SKM-1 (cell line): ENCODE measurements around the gene MFSD12.
A peak's percentile ranks its signal among the peaks of the same experiment; 100 is the strongest.
"Not testable (repeated sequence)": the region's sequence is repeated elsewhere in the genome, so short reads cannot be mapped to it uniquely, and the experiment has no call there.

Experiments used
- DNase-seq: peaks from one replicate; lab custom pipeline; 2025; ENCODE audit not compliant: unreplicated experiment; lab: John Stamatoyannopoulos, UW

Gene MFSD12

GRCh38 chr19:3509566-3509989, 47.8 kb downstream of the MFSD12 start:
- DNase-seq: no peak

DNA sequence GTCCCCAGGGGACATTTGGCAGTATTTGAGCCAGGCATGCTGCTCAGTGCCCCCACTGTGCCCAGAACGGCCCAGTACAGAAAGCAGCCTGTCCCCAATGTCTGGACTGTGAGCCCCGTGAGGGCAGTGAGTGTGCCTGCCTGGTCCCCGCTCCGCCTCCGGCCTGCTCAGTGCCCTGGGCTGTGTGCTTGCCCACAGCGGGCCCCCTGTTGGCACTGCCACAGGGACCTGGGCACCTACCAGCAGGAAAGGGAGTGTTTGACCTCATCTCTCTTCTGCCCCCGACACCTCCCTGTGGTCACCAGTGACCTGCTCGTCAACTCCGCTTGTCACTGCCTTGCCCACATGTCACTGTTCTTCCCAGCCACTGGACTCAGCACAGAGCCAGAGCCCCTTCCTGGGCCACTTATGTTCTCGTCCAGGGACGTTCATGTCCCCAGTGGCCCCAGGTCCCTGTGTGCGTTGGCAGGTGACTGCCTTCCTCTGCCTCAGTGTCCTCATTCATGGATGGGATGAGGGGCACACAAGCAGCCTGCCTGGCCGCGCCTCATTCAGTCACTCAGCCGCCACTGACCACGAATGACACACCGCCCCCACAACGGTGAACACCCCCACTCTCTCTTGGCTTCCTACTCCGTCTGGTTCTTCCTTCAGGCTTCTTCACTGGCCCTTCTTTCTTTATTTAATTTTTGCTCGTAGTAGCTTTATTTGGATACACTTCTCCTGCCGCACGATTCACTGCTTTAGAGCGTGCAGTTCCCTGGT, 48.4 kb downstream of the MFSD12 start:
- DNase-seq: no peak

DNA sequence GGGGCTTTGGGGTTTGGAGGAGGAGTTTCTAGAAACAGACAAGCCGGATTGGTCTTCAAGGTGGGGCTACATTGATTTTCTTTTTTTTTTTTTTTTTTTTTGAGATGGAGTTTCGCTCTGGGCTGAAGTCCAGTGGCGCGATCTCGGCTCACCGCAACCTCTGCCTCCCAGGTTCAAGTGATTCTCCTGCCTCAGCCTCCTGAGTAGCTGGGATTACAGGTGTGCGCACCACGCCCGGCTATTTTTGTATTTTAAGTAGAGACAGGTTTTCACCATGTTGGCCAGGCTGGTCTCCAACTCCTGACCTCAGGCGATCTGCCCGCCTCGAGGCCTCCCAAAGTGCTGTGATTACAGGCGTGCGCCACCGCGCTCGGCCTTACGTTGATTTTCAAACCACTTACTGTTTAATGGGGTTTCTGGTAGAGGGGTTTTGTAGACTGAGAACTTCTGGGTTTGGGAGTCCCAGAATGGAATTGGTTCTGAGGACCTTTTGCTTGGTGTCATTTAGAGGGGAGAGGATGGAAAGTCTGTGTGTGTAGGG, 49.2 kb downstream of the MFSD12 start:
- DNase-seq: not testable (repeated sequence)

DNA sequence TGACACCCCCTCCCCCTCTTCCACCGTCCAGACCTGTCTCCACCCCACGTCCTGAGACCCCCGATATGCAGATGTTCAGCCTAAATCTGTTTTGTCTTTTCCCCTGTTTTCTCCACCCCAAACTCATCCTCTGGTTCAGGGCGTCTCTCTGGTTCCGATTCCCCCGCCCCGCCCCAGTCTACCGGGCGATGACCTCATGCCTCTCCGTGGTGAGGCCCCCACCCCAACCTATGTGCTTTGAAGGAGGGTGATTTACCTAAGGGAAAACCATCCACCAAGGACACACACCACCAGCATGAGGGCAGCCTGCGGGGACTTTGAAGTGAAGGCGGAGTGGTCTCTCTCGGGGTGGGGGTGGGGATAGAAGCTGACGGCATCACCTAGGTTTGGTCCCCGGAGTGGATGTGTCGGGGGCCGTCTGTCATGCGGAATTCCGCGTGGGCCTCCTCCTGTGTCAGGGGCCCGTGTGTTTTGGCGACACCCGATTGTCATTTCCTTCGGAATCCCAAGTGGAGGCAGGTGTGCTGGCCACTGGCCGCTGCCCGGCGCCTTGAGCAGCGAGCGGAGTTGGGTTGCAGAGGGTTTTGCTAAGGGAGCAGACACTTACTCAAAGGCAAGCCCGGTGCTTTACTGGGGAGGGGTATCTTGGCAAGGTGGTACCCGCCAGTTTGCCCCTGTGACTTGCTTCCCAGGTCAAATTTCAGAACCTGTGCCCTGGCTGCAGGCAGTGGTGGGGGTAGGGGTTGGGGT, 49.8 kb downstream of the MFSD12 start:
- no peak for DNase-seq

DNA sequence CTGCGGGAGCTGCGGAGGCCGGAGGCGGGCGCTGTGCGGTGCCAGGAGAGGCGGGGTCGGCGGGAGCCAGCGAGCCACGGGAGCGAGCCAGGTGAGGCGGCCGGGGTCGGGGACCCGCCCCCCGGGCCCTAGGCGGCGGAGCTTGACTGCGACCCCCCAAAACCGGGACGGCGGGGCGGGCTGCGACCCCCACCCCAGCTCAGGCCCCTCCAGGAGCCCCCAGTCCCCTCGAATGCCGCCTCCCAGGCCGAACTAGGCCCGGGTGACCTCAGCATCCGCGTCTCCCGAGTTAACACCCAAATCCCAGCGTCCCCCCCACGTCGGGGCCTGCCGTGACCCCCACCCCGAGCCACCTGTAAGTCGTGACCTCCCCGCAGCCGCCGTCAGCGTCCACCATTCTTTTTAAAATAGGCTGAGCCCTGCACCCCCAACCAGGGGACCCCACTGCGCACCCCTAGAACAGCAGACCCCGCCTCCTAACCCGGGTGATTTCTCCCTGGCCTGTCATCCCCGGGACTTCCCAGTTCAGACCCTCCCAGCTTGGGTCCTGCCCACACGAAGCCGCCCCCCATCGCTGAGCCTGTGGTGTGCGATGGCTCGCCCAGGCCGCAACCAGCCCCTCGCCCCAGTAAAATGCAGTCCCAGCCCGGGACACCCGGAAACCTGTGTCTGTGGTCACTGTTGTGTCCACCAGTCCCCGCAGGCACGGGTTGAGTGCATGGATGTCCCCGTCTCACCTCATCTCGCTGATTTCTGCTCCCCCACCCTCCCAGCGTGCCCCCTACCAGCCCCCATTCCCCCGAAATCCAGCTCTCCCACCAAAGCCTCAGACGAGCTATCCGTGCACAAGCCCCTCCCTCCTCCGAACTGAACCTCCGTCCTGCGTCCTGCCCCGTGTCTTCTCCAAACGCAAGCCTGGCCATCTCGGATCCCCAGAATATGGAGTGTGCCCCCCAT, 50.7 kb downstream of the MFSD12 start:
- no peak for DNase-seq

- DNase-seq: peak; percentile 94
Observed at GRCh38 chr19:3505598-3506383, 51.6 kb downstream of the MFSD12 start, which contains the start of gene FZR1. Gene FZR1, plus strand, starts transcription at chr19:3506311. Its CDS starts 16,679 bp downstream, at chr19:3522990.

- DNase-seq: no peak
Observed at GRCh38 chr19:3504735-3505134, 52.7 kb downstream of the MFSD12 start.

DNA sequence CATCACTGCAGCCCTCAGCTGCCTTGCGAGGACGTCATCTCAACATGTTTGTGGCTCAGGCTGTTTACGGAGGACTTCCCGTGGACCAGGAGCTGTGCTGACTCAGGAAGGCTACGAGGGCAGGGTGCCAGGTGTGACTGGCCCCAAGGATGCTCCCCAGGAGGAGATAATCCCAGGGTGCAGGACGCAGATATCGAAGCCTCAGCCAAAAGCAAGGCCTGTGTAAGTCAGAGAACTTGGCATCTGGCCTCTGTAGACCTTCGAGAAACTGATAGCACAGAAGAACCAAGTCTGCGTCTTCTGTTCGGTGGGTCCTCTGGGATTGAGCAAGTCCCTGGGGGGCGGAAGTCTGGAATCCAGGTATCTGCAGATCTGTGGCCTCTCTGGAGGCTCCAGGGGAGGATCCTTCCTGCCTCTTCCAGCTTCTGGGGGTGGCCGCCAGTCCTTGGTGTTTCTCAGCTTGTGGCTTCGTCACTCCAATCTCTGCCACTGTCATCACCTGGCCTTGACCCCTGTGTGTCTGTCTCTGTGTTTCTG, 54.3 kb downstream of the MFSD12 start:
- no peak for DNase-seq

- DNase-seq: no peak
Observed at GRCh38 chr19:3501780-3502179, 55.6 kb downstream of the MFSD12 start.

- peak; percentile 96 for DNase-seq
Observed at GRCh38 chr19:3500429-3501101, 56.8 kb downstream of the MFSD12 start, which contains the start of gene DOHH. Gene DOHH, minus strand, starts transcription at chr19:3500674. Its CDS starts 3,860 bp downstream, at chr19:3496814.

GRCh38 chr19:3499738-3500428, 57.5 kb downstream of the MFSD12 start:
- no peak for DNase-seq

DNA sequence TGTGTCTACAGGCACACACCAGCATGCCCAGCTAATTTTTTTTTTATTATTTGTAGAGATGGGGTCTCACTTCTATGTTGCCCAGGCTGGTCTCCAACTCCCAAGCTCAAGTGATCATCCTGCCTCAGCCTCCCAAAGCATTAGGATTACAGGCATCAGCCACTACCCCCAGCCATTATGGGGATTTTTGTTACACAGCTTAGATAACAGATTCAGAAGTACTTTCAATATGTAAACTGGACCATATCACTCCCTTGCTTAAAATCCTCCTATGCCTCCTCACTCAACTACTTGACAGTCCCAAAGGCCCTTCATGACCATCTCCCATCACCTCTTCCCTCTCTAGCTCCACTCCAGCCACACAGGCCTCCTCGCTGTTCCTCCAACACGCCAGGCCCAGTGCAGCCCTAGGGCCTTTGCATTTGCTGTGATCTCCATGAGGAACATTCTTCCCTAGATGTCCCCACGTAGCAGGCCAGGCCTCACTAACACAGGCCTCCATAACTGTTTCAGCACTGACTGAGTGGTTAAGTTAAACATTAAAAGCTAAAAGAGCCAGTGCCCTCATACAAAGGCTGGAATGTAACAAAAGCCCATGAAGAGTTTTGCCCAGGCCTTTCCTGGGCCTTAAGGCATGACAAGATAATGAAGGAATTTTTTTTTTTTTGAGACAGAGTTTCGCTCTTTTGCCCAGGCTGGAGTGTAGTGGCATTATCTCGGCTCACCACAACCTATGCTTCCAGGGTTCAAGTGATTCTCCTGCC, 59.4 kb downstream of the MFSD12 start:
- no peak for DNase-seq

GRCh38 chr19:3496392-3497273, 60.8 kb downstream of the MFSD12 start:
- no peak for DNase-seq

DNA sequence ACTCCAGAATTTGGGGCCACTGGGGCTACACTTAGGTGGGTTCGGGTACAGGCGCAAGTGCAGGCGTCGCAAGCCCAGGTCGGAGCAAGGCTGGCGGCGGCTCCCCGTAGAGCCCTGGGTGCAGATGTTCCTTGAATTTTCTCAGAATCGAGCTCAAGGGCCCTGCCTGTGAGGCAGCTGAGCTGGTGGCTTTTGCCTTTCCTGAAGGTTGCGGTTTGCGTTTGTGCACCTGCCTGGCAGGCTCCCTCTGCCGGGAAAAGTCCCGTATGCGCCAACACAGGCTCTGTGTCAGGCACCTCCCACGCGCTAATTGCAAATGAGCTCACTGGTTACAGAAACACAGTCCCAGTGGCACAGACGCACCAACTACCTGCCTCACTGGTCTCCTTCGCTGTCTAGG, 62.8 kb downstream of the MFSD12 start:
- DNase-seq: no peak
